Omental fat pad (tissue), 4 donors: ENCODE results near the gene PRKAG2. TPM values are rescaled to one million over a fixed set of nuclear protein-coding genes. Genes with fewer than 3 reads are reported as not detected.
A peak's percentile ranks its signal among the peaks of the same experiment; 100 is the strongest.

Experiments used
- ATAC-seq: fragments of 150-250 bp; one replicate; pipeline ENCODE4 v1.9.1; 2016; ENCODE audit warnings: mild to moderate bottlenecking, moderate library complexity; ENCODE audit not compliant: low FRiP score
- DNase-seq: peaks from one replicate; pipeline ENCODE4 v3.0.0-alpha.2; 2019; ENCODE audit warnings: low spot score
- CTCF ChIP-seq, 3 donors: fragments of 450-650 bp; IDR thresholded peaks; one replicate each; pipeline ENCODE4 v1.5.1; 2016 to 2017; ENCODE audit warnings: antibody characterized with exemption in 3 of 3, mild to moderate bottlenecking in 3 of 3, moderate library complexity in 2 of 3
- total RNA-seq, 4 donors: library from RNA; depleted of rRNA; stranded (reverse); fragments of >200 nt; gene quantifications; one replicate each; pipeline ENCODE4 v1.1.0, GENCODE V29; 2016

PRKAG2 gene
- total RNA-seq, 4 donors from 2014 or later, result 31.6 to 49.5 (median 36.9) TPM

- DNase-seq (no peak), ATAC-seq (peak; percentile 27)
- no peak for TF ChIP-seq CTCF (IDR thresholded peaks at IDR 0.05)
These were observed 52.5 kb downstream of the PRKAG2 start for GRCh38 chr7:151824373-151824933.

- TF ChIP-seq CTCF (IDR thresholded peaks at IDR 0.05), result no peak
- peak; percentile 22 for ATAC-seq
- no peak for DNase-seq
These were observed 53.1 kb downstream of the PRKAG2 start for GRCh38 chr7:151823566-151824372.

GRCh38 chr7:151822541-151823181, 54.3 kb downstream of the PRKAG2 start:
- no peak for TF ChIP-seq CTCF (IDR thresholded peaks at IDR 0.05)
- DNase-seq (no peak), ATAC-seq (no peak)

GRCh38 chr7:151821806-151822540, 54.9 kb downstream of the PRKAG2 start:
- ATAC-seq, result no peak
- no peak for TF ChIP-seq CTCF (IDR thresholded peaks at IDR 0.05)
- no peak for DNase-seq

- no peak for TF ChIP-seq CTCF (IDR thresholded peaks at IDR 0.05)
- DNase-seq, result no peak
- ATAC-seq, result no peak
These were observed 55.7 kb downstream of the PRKAG2 start for GRCh38 chr7:151821226-151821625.

GRCh38 chr7:151820491-151821105, 56.3 kb downstream of the PRKAG2 start:
- no peak for TF ChIP-seq CTCF (IDR thresholded peaks at IDR 0.05)
- DNase-seq, result no peak
- ATAC-seq, result no peak
